ENCODE results near the gene SLC1A2. TPM values are rescaled to one million over a fixed set of nuclear protein-coding genes. Genes with fewer than 3 reads are reported as not detected.

The SLC1A2 gene
- total and polyA plus RNA-seq, 2 donors (not counting 3 experiments of a cell fraction or from before 2014, with no cell fraction given): not detected

- Histone ChIP-seq H2AFZ (ENCODE audit: low read depth, low read length) (no peak overlapping the region), H3K36me3 (ENCODE audit: control insufficient read depth in 2 of 2, extremely low read depth in 1 of 2, insufficient read depth in 2 of 2, low read length in 2 of 2) (no peaks in the 10 kb centered on the region), H3K4me1 (ENCODE audit: control insufficient read depth, extremely low read depth, insufficient read depth, low read length) (no peaks in the 10 kb centered on the region), H3K9me1 (replicated peaks; ENCODE audit: control insufficient read depth, extremely low read depth, insufficient read depth, low read length) (no peaks in the 10 kb centered on the region), H4K20me1 (replicated peaks; ENCODE audit: control insufficient read depth, extremely low read depth, insufficient read depth, low read length) (no peaks in the 10 kb centered on the region), H3K9me3 (replicated peaks; ENCODE audit: control insufficient read depth, insufficient read depth, low read length) (no peaks in the 10 kb centered on the region), H3K27ac (ENCODE audit: insufficient read depth, low read depth, low read length) (no peak overlapping the region), H3K9ac (replicated peaks; ENCODE audit: extremely low read depth, insufficient read depth, low read length) (no peak overlapping the region), H3K4me2 (ENCODE audit: insufficient read depth, low read length) (no peak overlapping the region), H3K27me3 (ENCODE audit: control insufficient read depth in 2 of 2, insufficient read depth in 2 of 2, low read length in 2 of 2) (peaks cover 0 to 4% of the 10 kb centered on the region in 2 experiments), H3K4me3 (replicated peaks in 1 of 3; ENCODE audit: insufficient read depth in 1 of 3, low read depth in 1 of 3, low read length in 3 of 3) (no peak overlapping the region), H3K79me2 (ENCODE audit: control insufficient read depth, insufficient read depth, low read length) (no peaks in the 10 kb centered on the region)
- no peak for DNase-seq (ENCODE audit: low read depth, low spot score)
- intact Hi-C loops (cut with micrococcal nuclease): no loop called here
- FAIRE-seq: no peak
- ChIA-PET CTCF (interaction anchor here (1.0 to 2.5 kb wide), 3 partner anchors 11 to 351 kb away, joined by 3 to 8 read pairs (median 4); no protein-coding TSS in a partner anchor), POLR2A (no interaction called here)
- dilution Hi-C loops (cut with MboI; ENCODE audit: extremely low pct_ligation_motif_present, low sequenced_read_pairs): no loop called here
- BruUV-seq (replicated peaks): no TSS peak
- TF ChIP-seq POLR2AphosphoS5 (IDR thresholded peaks at IDR 0.05; ENCODE audit: insufficient read depth, low read depth, low read length) (no peak), GATA2 (IDR thresholded peaks at IDR 0.05; ENCODE audit: insufficient read depth, insufficient read length, low read depth, low read length) (no peak), EZH2 (IDR thresholded peaks at IDR 0.05; ENCODE audit: borderline replicate concordance, low read depth, low read length, severe bottlenecking) (no peak), JUN (IDR thresholded peaks at IDR 0.05; ENCODE audit: borderline replicate concordance, insufficient read depth, insufficient read length, low read depth) (no peak), MAX (IDR thresholded peaks at IDR 0.05; ENCODE audit: insufficient read depth, insufficient read length) (no peak), FOS (IDR thresholded peaks at IDR 0.05; ENCODE audit: borderline replicate concordance, insufficient read depth, low read length) (no peak), CTCF (IDR thresholded peaks at IDR 0.05; ENCODE audit: extremely low read depth in 1 of 2, insufficient read depth in 1 of 2, low read depth in 1 of 2, low read length in 2 of 2) (no peak), POLR2A (IDR thresholded peaks at IDR 0.05; ENCODE audit: low read depth, low read length) (no peak), MYC (IDR thresholded peaks at IDR 0.05; ENCODE audit: low read depth, low read length) (no peak)
Measured at GRCh38 chr11:35348898-35349687, 70.3 kb downstream of the SLC1A2 start.

Measured in endothelial cell of umbilical vein (primary cell).